Activated T-cell treated with anti-CD3 and anti-CD28 coated beads, Interleukin-2, amount 50 U/mL, for 24 hours (primary cell): Measurements from ENCODE around the gene SEMA4A.
"Not testable (repeated sequence)": the region's sequence is repeated elsewhere in the genome, so short reads cannot be mapped to it uniquely, and the experiment has no call there.

ENCODE experiments used
- DNase-seq: peaks from one replicate; pipeline ENCODE4 v3.0.0-alpha.2; 2020
- H3K27ac Mint-ChIP-seq: 2 replicates; pipeline ENCODE4 v1.8.0; 2020; ENCODE audit warnings: mild to moderate bottlenecking, mixed read lengths
- H3K27me3 Mint-ChIP-seq: 2 replicates; pipeline ENCODE4 v1.8.0; 2020; ENCODE audit warnings: mixed read lengths
- H3K36me3 Mint-ChIP-seq: 2 replicates; pipeline ENCODE4 v1.8.0; 2020; ENCODE audit warnings: low read depth, mixed read lengths
- H3K4me1 Mint-ChIP-seq: 2 replicates; pipeline ENCODE4 v1.8.0; 2020; ENCODE audit warnings: low read depth, mixed read lengths
- H3K4me3 Mint-ChIP-seq: 2 replicates; pipeline ENCODE4 v1.8.0; 2020; ENCODE audit warnings: mild to moderate bottlenecking, moderate library complexity, mixed read lengths
- H3K9me3 Mint-ChIP-seq: 2 replicates; pipeline ENCODE4 v1.8.0; 2020; ENCODE audit warnings: mixed read lengths

SEMA4A gene

DNA sequence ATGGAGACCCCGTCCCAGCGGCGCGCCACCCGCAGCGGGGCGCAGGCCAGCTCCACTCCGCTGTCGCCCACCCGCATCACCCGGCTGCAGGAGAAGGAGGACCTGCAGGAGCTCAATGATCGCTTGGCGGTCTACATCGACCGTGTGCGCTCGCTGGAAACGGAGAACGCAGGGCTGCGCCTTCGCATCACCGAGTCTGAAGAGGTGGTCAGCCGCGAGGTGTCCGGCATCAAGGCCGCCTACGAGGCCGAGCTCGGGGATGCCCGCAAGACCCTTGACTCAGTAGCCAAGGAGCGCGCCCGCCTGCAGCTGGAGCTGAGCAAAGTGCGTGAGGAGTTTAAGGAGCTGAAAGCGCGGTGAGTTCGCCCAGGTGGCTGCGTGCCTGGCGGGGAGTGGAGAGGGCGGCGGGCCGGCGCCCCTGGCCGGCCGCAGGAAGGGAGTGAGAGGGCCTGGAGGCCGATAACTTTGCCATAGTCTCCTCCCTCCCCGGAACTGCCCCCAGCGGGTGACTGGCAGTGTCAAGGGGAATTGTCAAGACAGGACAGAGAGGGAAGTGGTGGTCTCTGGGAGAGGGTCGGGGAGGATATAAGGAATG is 38.4 kb upstream of the SEMA4A start:
- H3K4me1 Mint-ChIP-seq = peaks cover 47% of the 10 kb centered on the region
- H3K27me3 Mint-ChIP-seq = peaks cover 10% of the 10 kb centered on the region
- H3K36me3 Mint-ChIP-seq = peaks cover 42% of the 10 kb centered on the region
- peak; percentile 64 for DNase-seq
- H3K9me3 Mint-ChIP-seq = no peaks in the 10 kb centered on the region
- H3K27ac Mint-ChIP-seq = peak overlapping the region; percentile 86
- peak overlapping the region; percentile 93 for H3K4me3 Mint-ChIP-seq

DNA sequence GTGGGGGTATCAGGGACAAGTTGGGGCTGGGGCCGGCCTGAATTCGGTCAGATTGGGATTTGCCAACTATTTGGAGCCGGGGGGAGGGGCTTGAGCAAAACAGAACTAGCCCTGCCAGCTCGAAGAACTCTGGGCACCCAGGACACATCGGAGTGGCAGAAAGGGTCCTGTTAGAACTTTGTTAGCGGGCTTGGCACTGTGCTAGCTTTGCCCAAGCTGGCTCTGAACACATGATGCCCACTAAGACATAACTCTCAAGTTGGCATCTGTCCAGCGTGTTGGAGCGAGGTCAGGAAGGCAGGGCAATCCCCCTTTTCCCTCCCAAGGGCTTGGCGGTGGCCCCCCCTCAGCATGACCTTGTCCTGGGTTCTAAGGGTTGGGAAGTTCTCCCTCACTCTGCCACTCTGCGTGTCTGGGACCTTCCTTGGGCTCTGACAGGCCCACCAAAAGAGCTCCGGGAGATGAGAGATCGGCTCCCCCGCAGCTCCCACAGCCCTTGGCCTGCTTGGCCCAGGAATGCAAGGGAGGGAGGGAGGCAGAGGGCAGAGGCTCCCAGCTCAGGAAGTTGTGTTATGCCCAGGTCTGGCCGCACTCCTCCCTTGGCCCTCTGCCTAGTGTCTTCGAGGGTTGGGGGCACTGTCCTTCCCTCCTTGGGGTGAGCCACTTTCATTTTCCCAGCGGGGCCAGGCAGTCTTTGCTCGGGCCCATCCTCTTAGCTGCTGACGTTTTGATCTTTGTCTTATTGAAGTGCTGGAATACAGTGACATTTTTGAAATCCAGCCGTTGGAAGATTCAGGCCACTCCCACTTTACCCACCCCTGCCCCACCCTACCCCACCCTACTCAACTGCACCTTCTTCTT is 37.6 kb upstream of the SEMA4A start:
- Mint-ChIP-seq H3K9me3 (no peaks in the 10 kb centered on the region), H3K27ac (peak overlapping the region; percentile 86), H3K36me3 (peaks cover 49% of the 10 kb centered on the region), H3K4me1 (peaks cover 54% of the 10 kb centered on the region), H3K27me3 (peaks cover 10% of the 10 kb centered on the region), H3K4me3 (peak overlapping the region; percentile 93)
- DNase-seq = no peak

DNA sequence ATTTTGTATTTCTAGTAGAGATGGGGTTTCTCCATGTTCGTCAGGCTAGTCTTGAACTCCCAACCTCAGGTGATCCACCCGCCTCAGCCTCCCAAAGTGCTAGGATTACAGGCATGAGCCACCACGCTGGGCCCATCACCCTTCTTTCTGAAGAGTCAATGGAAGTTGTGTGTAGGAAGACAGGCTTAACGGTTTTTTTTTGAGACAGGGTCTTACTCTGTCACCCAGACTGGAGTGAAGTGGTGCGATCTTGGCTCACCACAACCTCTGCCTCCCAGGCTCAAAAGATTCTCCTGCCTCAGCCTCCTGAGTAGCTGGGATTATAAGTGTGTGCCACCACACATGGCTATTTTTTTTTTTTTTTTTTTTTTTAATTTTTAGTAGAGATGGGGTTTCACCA is 36.7 kb upstream of the SEMA4A start:
- not testable (repeated sequence) for DNase-seq, H3K9me3 Mint-ChIP-seq, H3K27ac Mint-ChIP-seq
- peak overlapping the region; percentile 93 for H3K4me3 Mint-ChIP-seq
- peaks cover 59% of the 10 kb centered on the region for H3K36me3 Mint-ChIP-seq
- H3K27me3 Mint-ChIP-seq = peaks cover 10% of the 10 kb centered on the region
- H3K4me1 Mint-ChIP-seq = peaks cover 59% of the 10 kb centered on the region

DNA sequence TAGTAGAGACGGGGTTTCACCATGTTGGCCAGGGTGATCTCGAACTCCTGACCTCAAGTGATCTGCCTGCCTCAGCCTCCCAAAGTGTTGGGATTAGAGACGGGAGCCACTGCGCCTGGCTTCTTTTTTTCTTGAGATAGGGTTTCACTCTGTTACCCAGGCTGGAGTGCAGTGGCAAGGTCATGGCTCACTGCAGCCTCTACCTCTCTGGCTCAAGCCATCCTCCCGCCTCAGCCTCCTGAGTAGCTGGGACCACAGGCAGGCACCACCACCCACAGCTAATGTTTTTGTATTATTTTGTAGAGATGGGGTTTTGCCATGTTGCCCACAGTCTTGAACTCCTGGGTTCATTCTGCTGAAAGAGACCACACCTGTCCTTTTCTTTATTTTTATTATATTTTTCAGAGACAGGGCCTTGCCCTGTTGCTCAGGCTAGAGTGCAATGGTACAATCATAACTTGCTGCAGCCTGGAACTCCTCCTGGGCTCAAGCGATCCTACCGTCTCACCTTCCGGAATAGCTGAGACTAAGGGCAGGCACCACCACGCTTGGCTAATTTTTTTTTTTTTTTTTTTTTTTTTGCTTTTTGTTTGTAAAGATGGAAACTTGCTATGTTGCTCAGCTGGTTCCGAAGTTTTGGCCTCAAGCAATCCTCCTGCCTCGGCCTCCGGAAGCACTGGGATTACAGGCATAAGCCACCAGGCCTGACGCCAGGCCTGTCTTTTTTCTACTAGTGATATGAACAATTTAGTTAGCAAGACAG is 35.8 kb upstream of the SEMA4A start:
- Mint-ChIP-seq H3K27ac (no peak overlapping the region), H3K4me3 (peak overlapping the region; percentile 93), H3K4me1 (peaks cover 62% of the 10 kb centered on the region), H3K9me3 (no peaks in the 10 kb centered on the region), H3K27me3 (peaks cover 10% of the 10 kb centered on the region), H3K36me3 (peaks cover 62% of the 10 kb centered on the region)
- DNase-seq = no peak

DNA sequence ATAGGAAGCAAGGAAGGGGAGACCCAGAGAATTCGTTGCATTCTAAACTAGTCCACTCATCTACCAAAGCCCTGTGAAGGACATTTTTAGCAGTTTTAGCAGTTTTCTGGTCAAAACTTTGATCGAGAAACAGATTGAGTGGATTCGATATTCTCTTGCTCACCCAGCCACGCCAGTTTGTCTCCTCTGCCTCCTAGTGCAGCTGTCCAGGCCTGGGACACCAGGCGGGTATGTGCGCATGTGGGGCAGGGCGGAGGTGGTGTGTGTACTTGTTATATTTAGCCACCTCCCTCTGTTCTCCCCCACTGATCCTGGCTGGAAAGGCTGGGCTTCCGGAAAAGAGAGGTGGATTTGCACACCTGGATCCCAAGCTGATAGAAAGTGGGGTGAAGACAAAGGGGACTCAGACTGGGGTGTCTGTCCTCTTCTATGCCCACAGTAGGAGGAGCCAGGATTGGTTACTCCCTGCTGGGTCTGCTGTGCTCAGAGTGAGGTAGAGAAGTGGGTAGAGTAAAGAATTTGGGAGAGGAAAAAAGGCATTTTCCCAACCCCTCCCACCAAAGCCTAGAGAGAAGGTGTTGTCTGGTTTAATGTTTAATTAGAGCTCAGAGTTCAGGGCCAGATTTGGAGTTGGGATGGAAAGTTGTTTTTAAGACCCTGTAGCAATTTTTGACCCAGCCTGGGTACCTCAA is 35.1 kb upstream of the SEMA4A start:
- Mint-ChIP-seq H3K9me3 (no peaks in the 10 kb centered on the region), H3K27ac (peak overlapping the region; percentile 47), H3K4me3 (peak overlapping the region; percentile 93), H3K36me3 (peaks cover 64% of the 10 kb centered on the region), H3K27me3 (peaks cover 10% of the 10 kb centered on the region), H3K4me1 (peaks cover 64% of the 10 kb centered on the region)
- no peak for DNase-seq

DNA sequence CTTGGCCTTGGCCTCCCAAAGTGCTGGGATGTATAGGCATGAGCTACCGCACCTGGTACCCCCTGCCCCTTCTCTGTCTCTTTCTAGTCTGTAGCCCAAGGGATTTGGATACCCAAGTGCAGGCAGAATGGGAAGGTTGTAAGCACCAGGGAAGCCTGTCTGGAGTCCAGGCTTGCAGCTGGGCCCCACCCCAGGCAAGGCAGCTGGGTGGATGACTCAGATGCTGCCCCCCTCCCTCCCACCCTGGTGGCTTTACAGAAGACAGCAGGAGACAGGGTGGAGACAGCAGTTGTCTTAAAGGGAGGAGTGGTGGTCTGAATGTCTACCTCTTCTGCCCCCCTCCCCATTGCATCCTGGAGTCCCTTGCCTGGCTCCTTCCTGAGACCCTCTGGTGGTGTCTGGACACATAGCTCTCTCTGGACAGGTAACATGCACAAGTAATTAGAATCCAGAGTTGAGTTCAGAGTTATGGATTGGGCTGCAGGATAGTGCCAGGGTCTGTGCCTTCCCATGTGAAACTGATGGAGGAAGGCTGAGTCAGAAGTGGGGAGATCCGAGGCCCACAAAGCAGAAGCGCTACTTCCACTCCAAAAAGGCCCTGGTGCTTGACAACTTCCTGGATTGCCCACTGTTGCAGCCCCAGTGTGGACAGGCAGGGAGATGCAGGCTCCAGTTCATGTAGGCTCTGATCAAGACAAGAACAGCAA is 33.7 kb upstream of the SEMA4A start:
- Mint-ChIP-seq H3K36me3 (peaks cover 69% of the 10 kb centered on the region), H3K27me3 (peaks cover 10% of the 10 kb centered on the region), H3K27ac (peak overlapping the region; percentile 31), H3K9me3 (no peaks in the 10 kb centered on the region), H3K4me1 (peaks cover 65% of the 10 kb centered on the region), H3K4me3 (peak overlapping the region; percentile 93)
- DNase-seq = no peak

DNA sequence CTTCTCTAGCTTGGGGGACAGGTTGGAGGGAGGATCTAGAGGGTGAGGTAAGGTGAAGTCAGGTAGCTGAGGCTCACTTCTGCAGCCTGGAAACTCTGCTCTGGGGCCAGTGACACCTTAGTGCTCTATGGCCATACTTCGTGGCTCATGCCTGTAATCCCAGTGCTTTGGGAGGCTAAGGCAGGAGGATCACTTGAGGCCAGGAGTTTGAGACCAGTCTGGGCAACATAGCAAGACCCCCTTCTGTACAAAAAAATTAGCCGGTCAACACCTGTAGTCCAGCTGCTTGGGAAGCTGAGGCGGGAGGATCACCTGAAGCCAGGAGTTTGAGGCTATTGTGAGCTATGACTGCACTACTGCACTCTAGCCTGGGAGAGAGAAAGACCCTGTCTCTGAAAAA is 33.1 kb upstream of the SEMA4A start:
- peaks cover 66% of the 10 kb centered on the region for H3K4me1 Mint-ChIP-seq
- H3K9me3 Mint-ChIP-seq = no peaks in the 10 kb centered on the region
- H3K27me3 Mint-ChIP-seq = peaks cover 6% of the 10 kb centered on the region
- peak overlapping the region; percentile 56 for H3K4me3 Mint-ChIP-seq
- DNase-seq = no peak
- no peak overlapping the region for H3K27ac Mint-ChIP-seq
- peaks cover 68% of the 10 kb centered on the region for H3K36me3 Mint-ChIP-seq

DNA sequence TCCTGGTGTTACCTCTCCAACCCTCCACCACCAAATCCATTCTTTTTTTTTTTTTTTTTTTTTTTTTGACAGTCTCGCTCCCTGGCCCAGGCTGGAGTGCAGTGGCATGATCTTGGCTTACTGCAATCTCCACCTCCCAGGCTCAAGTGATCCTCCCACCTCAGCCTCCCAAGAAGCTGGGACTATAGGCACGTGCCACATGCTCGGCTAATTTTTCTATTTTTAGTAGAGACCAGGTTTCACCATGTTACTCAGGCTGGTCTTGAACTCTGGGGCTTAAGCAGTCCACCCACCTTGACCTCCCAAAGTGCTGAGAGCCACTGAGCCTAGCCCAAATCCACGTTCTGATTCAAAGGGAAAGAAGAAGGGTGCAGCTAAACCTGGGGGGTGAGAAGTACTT is 32.4 kb upstream of the SEMA4A start:
- Mint-ChIP-seq H3K4me1 (peaks cover 68% of the 10 kb centered on the region), H3K36me3 (peaks cover 62% of the 10 kb centered on the region)
- not testable (repeated sequence) for H3K4me3 Mint-ChIP-seq, H3K9me3 Mint-ChIP-seq, DNase-seq, H3K27me3 Mint-ChIP-seq, H3K27ac Mint-ChIP-seq

DNA sequence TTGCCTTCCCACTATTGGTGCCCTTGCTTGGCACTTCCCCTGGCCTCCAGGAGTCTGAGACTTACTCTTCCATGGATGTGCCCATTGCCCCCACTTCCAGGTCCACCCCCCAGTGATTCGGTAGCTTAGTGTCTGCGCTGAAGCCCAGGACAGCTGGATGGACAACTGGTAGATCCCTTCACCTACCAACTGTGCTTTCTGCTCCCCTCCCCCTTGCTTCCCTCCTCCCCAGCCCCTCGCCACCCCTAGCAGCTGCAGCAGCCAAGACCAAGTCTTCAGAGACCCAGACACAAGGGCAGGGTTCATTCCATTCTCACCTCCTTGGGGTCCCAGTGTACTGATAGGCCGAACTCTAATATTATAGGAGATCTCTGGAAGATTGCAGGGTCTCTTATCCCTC is 31.9 kb upstream of the SEMA4A start:
- Mint-ChIP-seq H3K4me1 (peaks cover 68% of the 10 kb centered on the region), H3K27me3 (peaks cover 3% of the 10 kb centered on the region), H3K36me3 (peaks cover 60% of the 10 kb centered on the region), H3K27ac (no peak overlapping the region), H3K9me3 (no peaks in the 10 kb centered on the region), H3K4me3 (no peak overlapping the region)
- no peak for DNase-seq

DNA sequence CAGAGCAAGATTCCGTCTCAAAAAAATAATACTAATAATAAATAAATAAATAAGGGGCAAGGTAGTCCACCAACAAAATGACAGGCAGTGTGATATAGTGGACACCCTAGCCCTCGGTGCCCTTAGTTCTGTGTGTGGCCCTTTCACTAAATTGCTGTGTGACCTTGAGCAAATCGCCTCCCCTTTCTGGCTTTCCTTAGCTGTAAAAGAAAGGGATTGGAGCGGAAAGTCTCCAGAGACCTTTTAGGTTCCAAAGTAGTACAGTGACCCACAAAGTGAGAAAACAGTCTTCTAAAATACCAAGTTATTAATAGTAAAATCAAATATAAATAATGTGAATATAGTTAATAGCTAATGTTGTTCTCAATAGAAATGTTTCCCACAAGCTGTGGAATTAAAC is 31.3 kb upstream of the SEMA4A start:
- H3K9me3 Mint-ChIP-seq = no peaks in the 10 kb centered on the region
- peaks cover 71% of the 10 kb centered on the region for H3K4me1 Mint-ChIP-seq
- no peak overlapping the region for H3K27ac Mint-ChIP-seq
- no peak overlapping the region for H3K4me3 Mint-ChIP-seq
- peaks cover 3% of the 10 kb centered on the region for H3K27me3 Mint-ChIP-seq
- no peak for DNase-seq
- H3K36me3 Mint-ChIP-seq = peaks cover 58% of the 10 kb centered on the region

DNA sequence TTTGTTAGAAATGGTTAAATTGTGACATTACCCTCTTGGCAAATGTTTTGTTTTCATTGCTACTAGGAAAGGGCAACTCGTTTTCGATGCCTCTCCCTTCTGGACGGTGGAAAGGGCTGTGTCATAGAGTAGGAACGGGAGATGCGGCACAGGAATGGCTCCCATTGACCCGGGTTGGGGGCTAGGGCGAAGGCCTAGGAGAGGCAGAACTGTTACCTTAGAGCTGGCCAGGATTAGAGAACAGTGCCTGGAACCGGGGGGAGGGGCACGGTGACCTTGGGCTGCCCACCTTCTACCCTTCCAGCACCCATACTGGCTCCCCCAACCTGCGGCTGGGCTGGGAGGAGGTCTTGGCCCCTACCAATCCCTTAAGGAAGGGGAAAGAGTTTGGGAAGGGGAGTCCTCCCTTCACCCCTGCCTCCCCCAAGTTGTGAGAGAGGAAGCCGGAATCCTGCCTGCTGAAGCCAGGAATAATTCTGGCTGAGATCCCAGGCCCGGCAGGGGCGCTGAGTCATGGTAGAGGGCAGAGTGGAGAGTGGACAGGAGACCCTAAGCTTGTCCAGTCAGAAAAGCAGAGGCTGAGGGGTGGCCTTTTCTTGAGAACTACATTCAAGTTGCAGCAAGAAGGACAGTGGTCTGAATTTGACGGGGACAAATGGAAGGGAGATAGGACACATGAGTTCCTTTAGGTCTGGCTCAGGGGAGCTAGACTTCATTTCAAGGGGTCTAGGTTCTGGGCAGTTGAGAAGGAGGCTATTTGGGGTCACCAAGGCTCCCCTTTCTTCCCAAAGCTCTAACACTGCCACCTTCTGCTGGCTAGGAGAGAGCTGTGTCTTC is 30.6 kb upstream of the SEMA4A start:
- Mint-ChIP-seq H3K27ac (no peak overlapping the region), H3K36me3 (peaks cover 56% of the 10 kb centered on the region), H3K27me3 (peaks cover 3% of the 10 kb centered on the region), H3K4me1 (peaks cover 77% of the 10 kb centered on the region), H3K9me3 (no peaks in the 10 kb centered on the region), H3K4me3 (peak overlapping the region; percentile 51)
- no peak for DNase-seq

DNA sequence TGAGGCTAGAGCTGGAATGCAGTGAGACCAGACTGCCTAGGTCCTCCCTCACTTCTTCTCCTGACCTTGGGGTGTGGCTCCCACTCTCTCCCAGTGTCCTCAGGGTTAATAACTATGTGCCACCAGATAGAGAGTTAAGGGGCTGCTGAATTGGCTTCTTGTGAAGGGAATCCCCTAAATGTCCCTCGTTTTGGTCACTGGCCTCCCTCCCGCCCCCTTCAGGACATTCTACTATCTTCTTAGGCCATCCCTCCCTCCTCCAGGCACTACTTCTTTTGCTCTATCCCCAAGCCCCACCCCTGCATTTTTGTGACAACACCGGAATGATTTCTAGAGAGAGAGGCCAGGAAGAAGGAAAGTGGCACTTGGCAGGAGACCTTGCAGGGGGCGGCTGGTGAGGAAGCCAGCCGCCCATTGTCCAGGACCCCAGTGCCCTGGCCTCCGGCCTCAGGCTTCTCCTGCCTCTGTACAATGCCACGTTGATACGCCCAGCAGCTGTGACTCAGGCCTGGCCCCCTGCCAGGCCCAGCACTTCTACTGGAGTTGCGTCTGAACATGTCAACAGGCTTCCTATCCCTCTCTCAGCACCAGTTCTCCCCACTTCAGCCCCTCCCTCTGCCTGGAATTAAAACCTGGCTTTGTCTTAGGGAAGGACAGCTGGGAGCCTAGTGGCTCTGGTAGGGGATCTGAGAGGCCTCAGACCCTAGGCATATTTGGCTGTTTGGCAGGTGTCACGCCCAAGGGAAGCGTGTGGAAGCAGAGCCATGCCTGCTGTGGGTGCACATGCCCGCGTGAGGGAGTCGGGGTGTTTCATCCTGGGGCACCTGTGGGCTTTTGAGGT is 29.8 kb upstream of the SEMA4A start:
- Mint-ChIP-seq H3K4me1 (peaks cover 79% of the 10 kb centered on the region), H3K36me3 (peaks cover 56% of the 10 kb centered on the region), H3K27me3 (no peaks in the 10 kb centered on the region), H3K9me3 (no peaks in the 10 kb centered on the region), H3K4me3 (peak overlapping the region; percentile 51), H3K27ac (peak overlapping the region; percentile 84)
- peak; percentile 79 for DNase-seq
